MV-4-11 (cell line): ENCODE results near the gene OLFM1.

Experiments
- DNase-seq: peaks from one replicate; lab custom pipeline; 2025; lab: John Stamatoyannopoulos, UW

Gene OLFM1

DNA sequence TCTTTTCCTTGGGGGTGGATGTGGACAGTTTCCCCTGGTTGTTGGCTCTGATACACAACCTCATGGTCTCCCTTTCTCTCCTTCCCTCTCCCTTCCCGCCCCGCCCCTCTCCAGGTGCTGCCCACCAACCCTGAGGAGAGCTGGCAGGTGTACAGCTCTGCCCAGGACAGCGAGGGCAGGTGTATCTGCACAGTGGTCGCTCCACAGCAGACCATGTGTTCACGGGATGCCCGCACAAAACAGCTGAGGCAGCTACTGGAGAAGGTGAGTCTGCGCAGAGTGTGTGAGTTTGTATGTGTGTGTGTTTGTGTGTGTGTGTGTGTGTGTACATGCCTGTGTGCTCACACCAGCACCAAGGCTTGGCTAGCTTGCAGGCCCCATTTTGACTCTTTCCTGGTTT, 2.6 kb downstream of the OLFM1 start:
- DNase-seq, result no peak

- no peak for DNase-seq
Measured at GRCh38 chr9:135090547-135090946, 3.1 kb downstream of the OLFM1 start.

DNA sequence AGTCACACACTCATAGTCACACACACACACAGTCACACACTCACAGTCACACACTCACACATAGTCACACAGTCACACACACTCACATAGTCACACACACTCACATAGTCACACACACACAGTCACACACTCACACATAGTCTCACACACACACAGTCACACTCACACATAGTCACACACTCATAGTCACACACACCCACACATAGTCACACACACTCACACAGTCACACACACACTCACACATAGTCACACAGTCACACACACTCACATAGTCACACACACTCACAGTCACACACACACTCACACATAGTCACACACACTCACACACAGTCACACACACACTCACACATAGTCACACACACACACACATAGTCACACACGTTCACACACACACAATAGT, 4.1 kb downstream of the OLFM1 start:
- DNase-seq, result no peak

GRCh38 chr9:135093111-135093510, 5.6 kb downstream of the OLFM1 start:
- no peak for DNase-seq

- no peak for DNase-seq
Measured at GRCh38 chr9:135093911-135094584, 6.6 kb downstream of the OLFM1 start.

DNA sequence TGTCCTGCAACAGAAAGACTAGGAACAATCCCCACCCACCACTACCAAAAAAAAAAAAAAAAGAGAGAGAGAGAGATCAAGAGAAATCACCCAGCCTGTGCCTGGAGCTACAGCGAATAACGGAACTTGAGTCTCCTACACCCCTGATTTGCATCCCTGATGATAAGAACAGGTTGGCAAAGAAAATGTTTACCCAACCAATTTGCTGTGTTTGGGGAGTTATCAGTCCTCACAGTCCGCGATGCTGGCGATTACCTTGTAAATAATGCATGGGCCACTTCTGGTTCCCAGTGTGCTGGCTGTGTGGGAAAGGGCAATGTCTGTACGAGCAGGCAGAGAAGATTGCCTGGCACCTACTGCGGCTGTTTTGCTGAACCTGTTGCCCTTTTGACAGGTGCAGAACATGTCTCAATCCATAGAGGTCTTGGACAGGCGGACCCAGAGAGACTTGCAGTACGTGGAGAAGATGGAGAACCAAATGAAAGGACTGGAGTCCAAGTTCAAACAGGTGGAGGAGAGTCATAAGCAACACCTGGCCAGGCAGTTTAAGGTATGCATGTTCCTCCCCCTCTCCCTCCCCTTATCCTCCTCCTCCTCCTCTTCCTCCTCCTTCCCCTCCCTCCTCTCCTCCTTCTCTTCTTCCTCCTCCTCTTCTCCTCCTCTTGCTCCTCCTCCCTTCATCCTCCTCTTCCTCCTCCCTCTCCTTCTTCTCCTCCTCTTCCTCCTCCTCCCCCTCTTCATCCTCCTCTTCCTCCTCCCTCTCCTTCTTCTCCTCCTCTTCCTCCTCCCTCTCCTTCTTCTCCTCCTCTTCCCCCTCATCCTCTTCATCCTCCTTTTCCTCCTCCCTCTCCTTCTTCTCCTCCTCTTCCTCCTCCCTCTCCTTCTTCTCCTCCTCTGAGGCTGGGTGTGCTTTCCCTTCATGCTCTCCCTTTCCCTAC, 8.3 kb downstream of the OLFM1 start:
- DNase-seq, result no peak

DNA sequence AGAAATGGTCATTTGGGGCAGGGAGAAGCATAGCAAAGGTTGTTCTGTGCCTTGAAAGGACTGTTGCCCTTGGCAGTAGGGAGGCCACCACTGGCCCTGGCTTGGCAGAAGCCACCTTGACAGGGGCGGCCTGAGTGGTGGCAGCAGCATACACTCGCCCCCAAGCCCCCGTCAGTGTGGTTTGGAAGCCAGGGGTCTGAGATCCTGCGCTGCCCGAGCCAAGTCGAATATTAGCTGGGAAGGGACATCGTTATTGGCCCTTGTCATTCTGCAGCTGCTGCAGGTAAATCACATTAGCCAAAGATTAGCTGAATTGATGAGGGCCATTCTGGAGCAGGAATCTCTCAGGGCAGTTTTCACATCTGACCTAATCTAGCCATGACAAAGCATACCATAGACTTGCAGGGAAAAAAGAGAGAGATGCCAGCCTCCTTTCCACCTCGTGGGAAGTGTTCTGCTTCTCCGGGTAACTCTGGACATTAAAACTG, 9.0 kb downstream of the OLFM1 start:
- no peak for DNase-seq

- no peak for DNase-seq
Measured at GRCh38 chr9:135098400-135099105, 11.1 kb downstream of the OLFM1 start.

DNA sequence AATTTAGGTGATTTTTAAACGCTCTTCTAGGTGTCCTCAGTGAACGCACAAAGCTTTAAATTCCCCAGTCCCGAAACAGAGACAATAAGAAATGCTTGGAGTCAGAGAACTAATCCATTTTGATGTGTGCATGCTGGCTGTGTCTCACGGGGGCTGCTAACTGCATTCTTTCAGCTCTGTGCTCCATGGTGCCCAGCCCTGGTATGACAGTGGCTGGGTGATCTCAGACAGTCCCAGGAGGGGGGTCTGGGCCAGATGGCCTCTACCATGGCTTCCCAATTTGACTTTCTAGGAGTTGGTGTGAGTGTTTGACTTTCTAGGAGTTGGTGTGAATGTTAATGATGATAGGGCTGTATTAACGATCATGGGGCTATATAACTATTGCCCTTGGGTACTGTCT, 12.1 kb downstream of the OLFM1 start:
- DNase-seq, result no peak

GRCh38 chr9:135100241-135100681, 12.8 kb downstream of the OLFM1 start:
- DNase-seq, result no peak

- DNase-seq, result no peak
Measured at GRCh38 chr9:135100725-135101410, 13.4 kb downstream of the OLFM1 start.

DNA sequence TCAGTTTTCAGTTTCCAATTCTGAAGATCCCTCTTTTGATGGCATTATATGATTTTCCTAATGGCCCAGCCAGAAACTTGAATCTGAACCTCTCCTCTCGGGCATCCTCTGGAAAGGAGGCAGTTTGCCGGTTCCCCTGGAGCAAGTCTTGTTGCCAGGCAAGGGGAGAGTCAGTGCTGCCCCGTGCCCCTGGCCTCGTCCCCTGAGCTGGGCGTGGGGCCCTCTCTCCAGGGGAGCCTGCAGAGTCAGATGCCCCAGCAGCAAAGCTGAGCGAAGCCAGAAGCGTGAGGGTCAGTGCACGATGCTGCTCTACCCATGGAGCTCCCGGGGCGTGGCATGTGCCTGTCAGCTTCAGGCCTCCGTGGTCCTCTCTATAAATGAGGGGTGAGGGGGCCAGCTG, 14.0 kb downstream of the OLFM1 start:
- no peak for DNase-seq

DNA sequence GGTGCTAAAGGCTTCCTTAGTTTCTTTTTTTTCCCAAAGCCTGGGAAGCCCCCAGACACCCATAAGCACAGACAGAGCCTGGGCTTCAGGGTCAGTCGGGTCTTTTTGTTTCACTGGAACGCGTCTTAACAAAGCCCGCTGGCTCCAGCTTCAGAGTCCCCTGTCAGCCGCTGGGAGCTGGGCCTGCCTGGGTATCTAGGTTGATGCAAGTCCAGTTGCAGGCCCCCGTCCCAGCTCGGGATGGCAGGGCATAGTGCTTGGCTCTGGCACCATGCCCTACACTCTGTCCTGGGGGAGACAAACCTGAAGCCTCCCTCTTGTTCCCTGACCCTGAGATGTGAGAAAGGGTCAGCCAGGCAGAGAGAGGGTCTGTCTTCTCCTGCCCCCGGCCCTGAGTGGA, 14.5 kb downstream of the OLFM1 start:
- no peak for DNase-seq

- no peak for DNase-seq
Measured at GRCh38 chr9:135102331-135102730, 14.9 kb downstream of the OLFM1 start.

DNA sequence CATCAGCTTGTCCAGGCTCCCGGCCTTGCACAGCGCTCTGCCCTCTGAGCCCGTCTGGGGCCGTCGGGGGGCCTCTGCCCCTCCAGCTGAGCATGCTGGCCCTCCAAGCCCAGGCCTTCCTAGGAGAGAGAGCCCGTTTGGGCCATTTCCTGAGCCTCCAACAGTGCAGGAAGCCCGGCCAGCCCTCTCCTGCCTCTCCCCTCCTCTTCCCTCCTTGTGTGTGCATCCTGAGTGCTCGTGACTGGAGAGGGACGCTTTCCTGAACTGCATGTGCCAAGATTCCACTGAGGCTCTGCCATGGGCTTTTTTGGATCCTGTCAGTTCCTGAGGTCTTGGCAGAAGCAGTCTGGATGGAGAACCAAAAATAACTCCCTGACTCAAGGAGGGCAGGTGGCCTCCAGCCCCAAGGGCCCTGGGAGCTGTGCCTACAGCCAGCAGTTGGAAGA, 15.6 kb downstream of the OLFM1 start:
- no peak for DNase-seq

GRCh38 chr9:135103931-135104639, 16.6 kb downstream of the OLFM1 start:
- DNase-seq, result no peak

DNA sequence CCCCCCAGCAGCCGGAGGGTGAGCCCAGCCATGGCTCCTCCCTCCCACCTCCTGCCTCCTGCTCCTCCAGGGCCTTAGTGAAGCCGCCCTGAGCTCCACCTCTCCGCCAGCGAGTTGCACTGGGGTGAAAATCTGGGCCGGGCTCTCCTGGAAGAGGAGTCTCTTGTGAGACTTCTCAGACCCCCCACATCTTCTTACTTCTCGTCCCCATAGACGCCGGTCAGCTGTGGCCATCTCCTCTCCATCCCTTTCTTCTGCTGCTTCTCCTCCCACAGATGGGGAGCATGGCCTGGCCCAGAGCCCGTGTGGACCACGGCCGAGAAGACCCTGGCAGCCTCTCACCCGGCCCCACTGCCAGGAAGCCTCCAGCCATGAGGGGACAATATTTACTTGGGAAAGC, 17.3 kb downstream of the OLFM1 start:
- DNase-seq, result no peak

DNA sequence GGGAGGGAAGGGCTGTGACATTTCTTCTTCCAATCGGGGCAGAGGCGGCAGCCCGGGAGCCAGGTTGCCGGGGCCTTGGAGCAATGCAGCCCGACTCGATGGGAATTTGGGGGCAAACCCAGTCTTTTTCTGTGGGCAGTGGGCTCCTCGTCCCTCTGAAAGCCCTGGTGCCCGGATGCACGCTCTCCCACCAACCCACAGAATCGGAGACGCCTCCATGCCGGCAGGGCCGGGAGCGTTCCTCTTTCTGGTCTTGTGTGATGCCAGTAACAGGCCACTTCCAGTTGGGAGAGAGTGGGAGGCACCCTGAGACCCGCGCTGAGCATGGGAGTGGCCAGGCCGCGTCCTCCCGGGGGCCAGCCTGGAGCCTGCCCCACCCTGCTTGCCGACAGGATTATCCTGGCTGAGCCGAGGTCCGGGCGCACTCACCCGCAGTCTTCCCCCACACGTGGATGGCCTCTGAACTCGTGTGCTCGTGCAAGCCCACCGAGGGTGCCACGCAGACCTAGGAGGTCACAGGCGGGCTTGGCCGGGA, 17.8 kb downstream of the OLFM1 start:
- DNase-seq, result no peak

DNA sequence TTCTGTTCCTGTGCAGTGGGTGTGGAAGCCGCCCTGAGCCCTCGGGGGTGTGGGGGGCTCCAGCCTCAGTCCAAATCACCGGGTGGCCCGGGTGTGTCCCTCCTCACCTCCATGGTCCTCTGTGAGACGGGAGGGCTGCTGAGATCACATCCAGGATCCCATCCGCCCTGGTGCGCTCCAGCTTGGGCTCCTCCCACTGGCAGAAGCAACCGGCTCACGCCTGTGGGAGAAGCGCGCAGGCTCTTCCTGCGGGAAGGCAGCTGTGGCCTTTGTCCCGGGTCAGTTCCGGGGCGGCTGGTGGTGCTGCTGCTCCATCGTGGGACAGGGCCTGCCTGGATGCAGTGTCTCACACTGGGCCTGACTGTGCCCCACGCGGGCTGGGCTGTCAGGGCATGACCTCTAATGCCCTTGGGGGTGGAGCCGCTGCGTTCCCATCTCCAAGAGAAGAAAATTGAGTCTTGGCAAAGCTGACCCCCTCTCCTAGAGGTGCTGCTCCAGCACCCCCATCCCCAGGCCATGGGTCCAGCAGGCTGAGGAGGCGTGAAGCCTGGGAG, 18.5 kb downstream of the OLFM1 start:
- no peak for DNase-seq

DNA sequence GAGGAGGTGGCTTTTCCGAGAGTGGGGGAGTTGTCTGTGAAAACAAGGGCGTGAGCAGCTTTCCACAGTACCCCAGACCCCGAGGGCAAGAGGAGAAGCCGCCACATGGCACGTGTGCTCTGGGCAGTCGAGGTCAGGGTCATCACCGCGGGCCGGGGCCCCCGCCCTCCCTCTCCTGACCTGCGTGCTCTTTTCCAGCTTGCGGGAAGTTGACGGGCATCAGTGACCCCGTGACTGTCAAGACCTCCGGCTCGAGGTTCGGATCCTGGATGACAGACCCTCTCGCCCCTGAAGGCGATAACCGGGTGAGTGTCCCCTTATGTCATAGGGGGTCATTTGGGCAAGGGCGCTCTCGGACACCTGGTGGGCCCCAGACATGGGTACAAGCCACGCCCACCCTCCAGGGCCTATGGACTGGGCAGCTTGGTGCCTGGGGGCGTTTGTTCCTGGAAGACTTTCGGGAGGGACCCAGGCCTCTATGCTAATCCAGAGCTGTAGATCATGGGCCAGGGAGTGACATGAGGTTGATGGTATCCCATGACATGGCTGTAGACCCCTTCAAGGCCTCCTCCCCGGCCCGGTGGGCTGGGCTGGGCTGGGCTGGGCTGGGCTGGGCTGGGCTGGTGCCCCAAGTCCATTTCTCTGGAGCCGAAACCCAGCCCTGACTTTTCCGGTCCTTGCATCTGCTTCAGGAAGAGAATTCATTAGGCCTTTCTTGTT, 19.2 kb downstream of the OLFM1 start:
- DNase-seq, result no peak
